Esophagus (tissue), 2 donors: ENCODE results near the gene KIFC1. TPM values are rescaled to one million over a fixed set of nuclear protein-coding genes. Genes with fewer than 3 reads are reported as not detected.

Experiments used
- H3K27ac ChIP-seq, 2 donors: one replicate each; pipeline ENCODE4 v1.5.1; 2013; ENCODE audit warnings: low read depth in 2 of 2, mild to moderate bottlenecking in 2 of 2, inconsistent platforms in 1 of 2, low read length in 1 of 2, moderate library complexity in 1 of 2
- H3K27me3 ChIP-seq, 2 donors: one replicate each; pipeline ENCODE4 v1.6.1; 2013; ENCODE audit warnings: low read length in 2 of 2, control low read depth in 1 of 2, mild to moderate bottlenecking in 1 of 2; ENCODE audit not compliant: insufficient read depth in 2 of 2, control insufficient read depth in 1 of 2
- H3K36me3 ChIP-seq, 2 donors: one replicate each; pipeline ENCODE4 v1.6.1; 2013; ENCODE audit warnings: low read length in 1 of 2; ENCODE audit not compliant: control insufficient read depth in 2 of 2, insufficient read depth in 2 of 2
- H3K4me1 ChIP-seq, 2 donors: one replicate each; pipeline ENCODE4 v1.6.1; 2013; ENCODE audit warnings: low read length in 1 of 2; ENCODE audit not compliant: control insufficient read depth in 2 of 2, insufficient read depth in 2 of 2
- H3K4me3 ChIP-seq, 2 donors: one replicate each; pipeline ENCODE4 v1.5.1; 2013; ENCODE audit warnings: low read length in 2 of 2, mild to moderate bottlenecking in 2 of 2, low read depth in 1 of 2, moderate library complexity in 1 of 2
- H3K9me3 ChIP-seq, 2 donors: one replicate each; pipeline ENCODE4 v1.6.1; 2013; ENCODE audit warnings: mild to moderate bottlenecking in 2 of 2, low read depth in 1 of 2, low read length in 1 of 2, moderate library complexity in 1 of 2; ENCODE audit not compliant: control insufficient read depth in 2 of 2, insufficient read depth in 1 of 2
- WGBS, 2 donors: extraction: QIAGEN DNeasy Blood & Tissue Kit; methylation state at CpG; one replicate each; pipeline ENCODE4 v1.1.7; 2013; 5-methylcytosine and 5-hydroxymethylcytosine counted together
- polyA plus RNA-seq, 2 donors: library from polyadenylated mRNA; stranded (reverse); fragments of 200-250 nt; gene quantifications; one replicate each; pipeline ENCODE4 v1.2.3, GENCODE V29; 2013
- donor health status: healthy with polysubstance abuse.
- donor health status: Bipolar disorder and iron deficiency.

The KIFC1 gene
- polyA plus RNA-seq, 2 donors = 12.5 to 15.0 TPM

DNA sequence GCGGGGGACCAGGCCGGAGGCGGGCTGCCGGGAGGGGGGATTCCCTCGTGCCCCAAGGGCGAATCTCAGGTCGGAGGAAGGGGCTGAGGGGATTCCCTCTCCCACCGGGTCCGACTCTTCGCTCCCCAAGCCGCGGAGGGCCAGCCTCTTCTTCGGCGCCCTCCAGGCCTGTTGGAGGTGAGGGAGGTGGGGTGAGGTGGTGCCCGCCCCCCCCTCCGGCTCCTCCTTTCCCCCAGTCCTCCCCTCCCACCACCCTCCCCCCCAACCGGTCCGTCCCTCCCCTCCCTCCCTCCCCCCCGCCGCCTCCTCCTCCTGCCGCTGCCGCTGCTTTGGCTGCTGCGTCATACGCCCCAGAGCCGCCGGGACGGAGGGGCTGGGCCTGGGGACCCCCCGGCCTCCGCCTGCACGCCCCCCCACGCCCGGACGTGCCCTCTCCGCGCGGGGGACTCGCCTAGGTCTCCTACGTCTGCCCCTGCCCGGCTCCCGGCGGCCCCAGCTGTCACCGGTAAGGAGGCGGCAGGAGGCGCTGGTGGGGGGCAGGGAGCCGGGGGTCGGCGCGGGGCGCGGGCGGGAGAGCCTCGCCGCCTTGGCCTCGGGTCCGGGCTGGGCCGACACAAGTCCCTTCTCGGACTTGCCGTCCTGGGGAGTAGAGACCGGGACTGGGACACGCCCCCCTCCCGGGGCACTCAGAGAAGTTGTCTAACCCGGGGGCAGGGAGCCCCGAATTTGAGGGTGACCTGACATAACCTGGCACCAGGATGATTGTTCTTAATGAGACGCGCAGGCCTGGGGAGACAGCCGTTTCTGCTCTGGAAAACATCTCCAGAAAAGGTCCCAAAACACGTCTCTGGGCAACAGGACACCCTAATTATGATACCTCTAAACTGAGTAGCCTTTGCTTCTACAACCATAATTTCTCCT, 19.3 kb downstream of the KIFC1 start, which contains the start of gene PHF1:
TSS of gene PHF1 (plus strand) at position 304 of the 921 bp plus-strand sequence. CDS start 1,250 bp downstream, outside the sequence.
- H3K9me3 ChIP-seq = no peaks in the 10 kb centered on the region
- 0 to 1% methylated on average over 37 to 63 of the region's 67 CpGs for WGBS, 2 donors
- H3K4me1 ChIP-seq = peaks cover 3% of the 10 kb centered on the region in 2 donors
- peak within 1 kb of the TSS; percentile 96 to 99 for H3K27ac ChIP-seq
- H3K27me3 ChIP-seq = no peaks in the 10 kb centered on the region
- peaks cover 5 to 29% of the 10 kb centered on the region in 2 donors for H3K36me3 ChIP-seq
- peak within 1 kb of the TSS; percentile 66 to 84 for H3K4me3 ChIP-seq

DNA sequence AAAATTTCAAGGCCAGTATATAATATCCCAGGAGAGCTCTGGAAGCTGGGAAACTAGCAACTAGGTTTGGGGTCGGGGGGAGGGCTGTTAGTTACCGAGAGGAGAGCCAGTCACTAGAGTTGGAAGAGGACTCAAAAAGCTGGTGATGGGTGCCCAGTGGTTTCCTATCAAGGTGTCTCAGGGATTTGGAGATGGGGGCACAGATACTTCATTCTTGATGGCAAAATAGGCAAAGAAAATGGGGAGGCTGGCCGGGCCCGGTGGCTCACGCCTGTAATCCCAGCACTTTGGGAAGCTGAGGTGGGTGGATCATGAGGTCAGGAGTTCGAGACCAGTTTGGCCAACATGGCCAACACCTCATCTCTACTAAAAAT, 20.0 kb downstream of the KIFC1 start:
- peak overlapping the region; percentile 61 to 84 for H3K4me3 ChIP-seq
- no peaks in the 10 kb centered on the region for H3K9me3 ChIP-seq
- H3K36me3 ChIP-seq = peaks cover 5 to 29% of the 10 kb centered on the region in 2 donors
- H3K27me3 ChIP-seq = no peaks in the 10 kb centered on the region
- H3K4me1 ChIP-seq = peaks cover 3 to 5% of the 10 kb centered on the region in 2 donors
- WGBS, 2 donors = 47 to 54% methylated on average over 6 of the region's 6 CpGs
- H3K27ac ChIP-seq = peak overlapping the region; percentile 92 to 96

DNA sequence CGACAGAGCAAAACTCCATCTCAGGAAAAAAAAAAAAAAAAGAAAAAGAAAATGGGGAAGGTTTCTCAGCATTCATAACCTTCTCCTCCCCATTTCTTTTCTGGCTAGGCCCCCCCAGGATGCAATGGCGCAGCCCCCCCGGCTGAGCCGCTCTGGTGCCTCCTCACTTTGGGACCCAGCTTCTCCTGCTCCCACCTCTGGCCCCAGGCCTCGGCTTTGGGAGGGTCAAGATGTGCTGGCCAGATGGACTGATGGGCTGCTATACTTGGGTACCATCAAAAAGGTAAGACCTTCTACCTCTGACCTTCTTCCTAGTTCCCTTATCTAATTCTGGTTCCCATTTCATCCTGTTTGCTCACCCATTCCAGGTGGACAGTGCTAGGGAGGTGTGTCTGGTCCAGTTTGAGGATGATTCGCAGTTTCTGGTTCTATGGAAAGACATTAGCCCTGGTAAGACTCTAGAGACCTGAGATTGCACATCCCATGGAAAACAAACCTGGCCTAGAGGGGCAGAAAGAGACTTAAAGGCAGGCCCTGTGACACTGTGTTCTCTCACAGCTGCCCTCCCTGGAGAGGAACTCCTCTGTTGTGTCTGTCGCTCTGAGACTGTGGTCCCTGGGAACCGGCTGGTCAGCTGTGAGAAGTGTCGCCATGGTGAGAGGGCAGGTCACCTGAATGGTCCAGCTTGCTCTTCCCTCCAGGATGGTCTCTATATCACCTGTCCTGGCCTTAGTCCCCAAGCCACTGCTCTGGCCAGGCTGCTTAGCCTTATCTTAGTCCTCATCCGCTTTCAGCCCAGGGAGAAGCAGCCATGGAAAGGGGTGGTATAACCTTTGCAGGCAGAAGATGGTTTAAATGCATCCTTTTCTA, 20.8 kb downstream of the KIFC1 start:
- 90 to 91% methylated on average over 9 to 10 of the region's 10 CpGs for WGBS, 2 donors
- Histone ChIP-seq H3K27me3 (no peaks in the 10 kb centered on the region), H3K36me3 (peaks cover 5 to 29% of the 10 kb centered on the region in 2 donors), H3K4me3 (no peak overlapping the region), H3K9me3 (no peaks in the 10 kb centered on the region), H3K4me1 (peaks cover 3 to 5% of the 10 kb centered on the region in 2 donors), H3K27ac (no peak overlapping the region)

DNA sequence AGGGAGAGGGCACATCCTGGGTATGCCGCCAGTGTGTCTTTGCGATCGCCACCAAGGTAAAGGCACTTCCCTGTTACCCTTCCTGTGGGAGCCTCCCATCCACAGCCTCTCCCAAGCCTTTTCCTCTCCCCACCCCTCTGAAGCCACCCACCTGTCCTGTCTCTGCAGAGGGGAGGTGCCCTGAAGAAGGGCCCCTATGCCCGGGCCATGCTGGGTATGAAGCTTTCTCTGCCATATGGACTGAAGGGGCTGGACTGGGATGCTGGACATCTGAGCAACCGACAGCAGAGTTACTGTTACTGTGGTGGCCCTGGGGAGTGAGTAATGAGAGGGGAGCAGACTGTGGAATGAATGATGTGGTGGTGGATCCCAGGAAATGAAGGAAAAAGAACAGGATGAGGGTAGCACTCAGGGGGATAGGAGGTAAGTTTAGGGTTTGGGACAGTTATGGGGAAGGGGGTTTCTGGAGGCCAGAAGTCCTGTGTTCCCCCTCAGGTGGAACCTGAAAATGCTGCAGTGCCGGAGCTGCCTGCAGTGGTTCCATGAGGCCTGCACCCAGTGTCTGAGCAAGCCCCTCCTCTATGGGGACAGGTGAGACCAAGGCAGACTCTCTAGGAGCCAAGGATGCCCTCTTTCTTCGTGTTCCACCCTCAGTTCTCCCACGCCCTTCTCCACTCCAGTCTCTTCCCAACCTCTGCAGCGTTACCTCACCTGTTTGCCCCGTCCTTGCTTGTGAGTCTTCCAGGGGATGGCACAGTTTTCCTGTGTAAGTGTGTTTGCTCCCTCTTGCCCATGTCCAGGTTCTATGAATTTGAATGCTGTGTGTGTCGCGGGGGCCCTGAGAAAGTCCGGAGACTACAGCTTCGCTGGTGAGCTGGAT, 21.9 kb downstream of the KIFC1 start:
- no peaks in the 10 kb centered on the region for H3K9me3 ChIP-seq
- H3K27me3 ChIP-seq = no peaks in the 10 kb centered on the region
- WGBS, 2 donors = 81 to 87% methylated on average over 14 of the region's 14 CpGs
- no peak overlapping the region for H3K4me3 ChIP-seq
- H3K36me3 ChIP-seq = peaks cover 5 to 29% of the 10 kb centered on the region in 2 donors
- H3K27ac ChIP-seq = peak overlapping the region in 1 of 2 donors; percentile 19
- peaks cover 3 to 6% of the 10 kb centered on the region in 2 donors for H3K4me1 ChIP-seq

- Histone ChIP-seq H3K4me3 (no peak overlapping the region), H3K4me1 (peaks cover 3 to 9% of the 10 kb centered on the region in 2 donors), H3K36me3 (peaks cover 5 to 29% of the 10 kb centered on the region in 2 donors), H3K9me3 (no peaks in the 10 kb centered on the region), H3K27me3 (no peaks in the 10 kb centered on the region), H3K27ac (no peak overlapping the region)
- WGBS, 2 donors = 69 to 73% methylated on average over 12 of the region's 12 CpGs
Measured at GRCh38 chr6:33414592-33415271, 23.1 kb downstream of the KIFC1 start.

DNA sequence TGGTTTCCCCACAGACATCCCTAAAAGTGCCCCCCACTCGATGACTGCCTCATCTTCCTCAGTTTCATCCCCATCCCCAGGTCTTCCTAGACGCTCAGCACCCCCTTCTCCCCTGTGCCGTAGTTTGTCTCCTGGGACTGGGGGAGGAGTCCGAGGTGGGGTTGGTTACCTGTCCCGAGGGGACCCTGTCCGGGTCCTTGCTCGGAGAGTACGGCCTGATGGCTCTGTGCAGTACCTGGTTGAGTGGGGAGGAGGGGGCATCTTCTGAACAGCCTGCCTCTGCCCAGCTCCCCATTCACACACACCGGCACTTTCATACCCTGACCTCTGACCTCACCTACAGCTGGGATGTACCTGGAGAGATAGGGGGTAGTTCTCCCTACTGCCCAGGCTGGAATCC, 24.2 kb downstream of the KIFC1 start:
- Histone ChIP-seq H3K4me1 (peaks cover 3 to 9% of the 10 kb centered on the region in 2 donors), H3K9me3 (no peaks in the 10 kb centered on the region), H3K4me3 (no peak overlapping the region), H3K36me3 (peaks cover 5 to 29% of the 10 kb centered on the region in 2 donors), H3K27me3 (no peaks in the 10 kb centered on the region), H3K27ac (no peak overlapping the region)
- WGBS, 2 donors = 67 to 69% methylated on average over 9 of the region's 9 CpGs

GRCh38 chr6:33416386-33417127, 24.9 kb downstream of the KIFC1 start:
- peaks cover 3 to 9% of the 10 kb centered on the region in 2 donors for H3K4me1 ChIP-seq
- H3K9me3 ChIP-seq = no peaks in the 10 kb centered on the region
- H3K27ac ChIP-seq = peak overlapping the region; percentile 92 to 94
- no peaks in the 10 kb centered on the region for H3K27me3 ChIP-seq
- H3K4me3 ChIP-seq = peak overlapping the region; percentile 56 to 62
- WGBS, 2 donors = 37 to 39% methylated on average over 12 of the region's 12 CpGs
- H3K36me3 ChIP-seq = peaks cover 5 to 29% of the 10 kb centered on the region in 2 donors
